Spleen (tissue), 11 donors: ENCODE measurements around the gene DAAM2. TPM values are rescaled to one million over a fixed set of nuclear protein-coding genes. Genes with fewer than 3 reads are reported as not detected.
A peak's percentile ranks its signal among the peaks of the same experiment; 100 is the strongest.

ENCODE experiments used
- DNase-seq: peaks from one replicate; pipeline ENCODE4 v3.0.0-alpha.2; 2020
- H3K27ac ChIP-seq, 8 donors: fragments of 200-600 bp; sonication (generic) in 7 of 8; 1 replicate in 4 of 8; 2 replicates in 4 of 8; pipeline versions ENCODE4 v1.5.0 to v1.8.0; 2016 to 2021; ENCODE audit warnings: inconsistent platforms in 4 of 8, mild to moderate bottlenecking in 4 of 8, moderate library complexity in 1 of 8
- H3K27me3 ChIP-seq, 7 donors: fragments of 200-600 bp; sonication (generic) in 6 of 7; replicated peaks in 1 of 7; 1 replicate in 4 of 7; 2 replicates in 3 of 7; pipeline versions ENCODE4 v1.5.0 to v1.8.0; 2016 to 2021; ENCODE audit warnings: inconsistent platforms in 3 of 7, mild to moderate bottlenecking in 1 of 7
- H3K36me3 ChIP-seq, 6 donors: fragments of 200-600 bp; sonication (generic) in 5 of 6; 1 replicate in 4 of 6; 2 replicates in 2 of 6; pipeline versions ENCODE4 v1.5.0 to v1.8.0; 2016 to 2021; ENCODE audit warnings: inconsistent platforms in 2 of 6
- H3K4me1 ChIP-seq, 6 donors: fragments of 200-600 bp; sonication (generic) in 5 of 6; 1 replicate in 3 of 6; 2 replicates in 3 of 6; pipeline versions ENCODE4 v1.5.0 to v1.8.0; 2016 to 2021; ENCODE audit warnings: inconsistent platforms in 3 of 6
- H3K4me3 ChIP-seq, 8 donors: fragments of 200-600 bp; sonication (generic) in 7 of 8; 1 replicate in 4 of 8; 2 replicates in 4 of 8; pipeline versions ENCODE4 v1.5.0 to v1.8.0; 2016 to 2021; ENCODE audit warnings: inconsistent platforms in 4 of 8, mild to moderate bottlenecking in 4 of 8, moderate library complexity in 2 of 8
- H3K9me3 ChIP-seq, 8 donors: fragments of 200-600 bp; sonication (generic) in 7 of 8; 1 replicate in 4 of 8; 2 replicates in 4 of 8; pipeline versions ENCODE4 v1.5.0 to v1.8.0; 2016 to 2021; ENCODE audit warnings: inconsistent platforms in 4 of 8
- POLR2A ChIP-seq, 3 donors: fragments of 450-650 bp; IDR thresholded peaks; one replicate each; pipeline ENCODE4 v1.5.1; 2017; ENCODE audit warnings: antibody characterized with exemption in 3 of 3, mild to moderate bottlenecking in 1 of 3
- POLR2AphosphoS5 ChIP-seq, 3 donors: sonication (generic); formaldehyde crosslinking; IDR thresholded peaks; one replicate each; pipeline ENCODE4 v1.5.1; 2017; ENCODE audit warnings: antibody characterized with exemption in 3 of 3
- WGBS, 5 donors: extraction: QIAGEN DNeasy Blood & Tissue Kit in 3 of 5; methylation state at CpG; one replicate each; pipeline versions ENCODE4 v1.1.5 to v1.1.7; 2013 to 2018; 5-methylcytosine and 5-hydroxymethylcytosine counted together
- intact Hi-C: fragments of 100-400 bp; cut with DNase I; formaldehyde crosslinking; loops from one replicate; pipeline ENCODE4 v1.15.0; 2023; ENCODE audit warnings: low total_unique reads
- polyA plus RNA-seq, 3 donors: library from polyadenylated mRNA; stranded (reverse); fragments of 200-250 nt; gene quantifications; one replicate each; pipeline ENCODE4 v1.2.1, GENCODE V29; 2013
- total RNA-seq, 7 donors: library from RNA; depleted of rRNA in 3 of 7; stranded (reverse); fragments of >200 nt in 3 of 7; fragmentation: NEBNext Ultra II Directional in 4 of 7; extraction: Animal tissue kit (Norgen Biotek cat#: 25700) in 4 of 7; gene quantifications; one replicate each; pipeline versions ENCODE4 v1.1.0 to v1.2.1, GENCODE V29; 2016 to 2021
- TF ChIP-seq, protein P1 (sequence below), 11 experiments: fragments of 200-600 bp in 7 of 11; fragments of 450-650 bp in 4 of 11; sonication (generic) in 4 of 11; IDR thresholded peaks in 8 of 11; conservative IDR thresholded peaks in 3 of 11; 1 replicate in 7 of 11; 2 replicates in 4 of 11; pipeline versions ENCODE4 v1.4.0 to v1.8.0; 2016 to 2021; ENCODE audit warnings: antibody characterized with exemption in 11 of 11, inconsistent platforms in 4 of 11, mild to moderate bottlenecking in 1 of 11
- donor health status: healthy with polysubstance abuse.
- donor health status: DM: no; HTN: no; CAD: no; lungs with moderate emphysema.
- donor health status: DM: no; HTN: no; CAD: no.
- donor health status: Bipolar disorder and iron deficiency.
- donor health status: healthy.
- donor health status: DM: no; HTN: no; CAD: no.
- donor health status: DM: yes; HTN: yes; CAD: no.

Gene DAAM2
- total and polyA plus RNA-seq, 10 donors, result 6.0 to 115 (median 73.8) TPM

DNA sequence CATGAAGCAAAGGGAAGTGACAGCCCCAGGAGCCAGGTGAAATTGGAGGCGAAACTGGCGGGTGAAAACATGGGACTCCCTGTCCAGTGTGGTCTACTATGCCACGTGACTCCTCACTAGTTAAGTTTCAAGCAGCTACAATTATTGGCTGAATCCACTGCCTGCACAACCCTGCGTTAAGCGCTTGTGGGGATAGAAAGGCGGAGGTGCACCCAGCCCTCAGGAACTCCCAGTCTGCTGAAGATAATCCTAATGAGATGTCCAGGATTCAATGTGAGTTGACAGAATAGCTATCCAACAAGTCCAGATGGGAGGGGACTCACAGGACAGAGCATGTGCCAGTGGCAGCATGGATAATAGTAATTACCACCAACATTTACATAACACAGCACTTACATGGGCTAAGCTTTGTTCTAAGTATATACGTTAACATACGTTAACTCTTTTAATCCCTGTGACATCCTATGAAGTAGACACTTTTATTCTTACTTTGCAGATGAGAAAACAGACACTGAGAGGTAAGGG lies 140.3 kb downstream of the DAAM2 start:
- TF ChIP-seq POLR2A (IDR thresholded peaks at IDR 0.05) (no peak), POLR2AphosphoS5 (IDR thresholded peaks at IDR 0.05) (no peak)
- TF ChIP-seq, protein P1, sequence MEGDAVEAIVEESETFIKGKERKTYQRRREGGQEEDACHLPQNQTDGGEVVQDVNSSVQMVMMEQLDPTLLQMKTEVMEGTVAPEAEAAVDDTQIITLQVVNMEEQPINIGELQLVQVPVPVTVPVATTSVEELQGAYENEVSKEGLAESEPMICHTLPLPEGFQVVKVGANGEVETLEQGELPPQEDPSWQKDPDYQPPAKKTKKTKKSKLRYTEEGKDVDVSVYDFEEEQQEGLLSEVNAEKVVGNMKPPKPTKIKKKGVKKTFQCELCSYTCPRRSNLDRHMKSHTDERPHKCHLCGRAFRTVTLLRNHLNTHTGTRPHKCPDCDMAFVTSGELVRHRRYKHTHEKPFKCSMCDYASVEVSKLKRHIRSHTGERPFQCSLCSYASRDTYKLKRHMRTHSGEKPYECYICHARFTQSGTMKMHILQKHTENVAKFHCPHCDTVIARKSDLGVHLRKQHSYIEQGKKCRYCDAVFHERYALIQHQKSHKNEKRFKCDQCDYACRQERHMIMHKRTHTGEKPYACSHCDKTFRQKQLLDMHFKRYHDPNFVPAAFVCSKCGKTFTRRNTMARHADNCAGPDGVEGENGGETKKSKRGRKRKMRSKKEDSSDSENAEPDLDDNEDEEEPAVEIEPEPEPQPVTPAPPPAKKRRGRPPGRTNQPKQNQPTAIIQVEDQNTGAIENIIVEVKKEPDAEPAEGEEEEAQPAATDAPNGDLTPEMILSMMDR (IDR thresholded peaks at IDR 0.05 in 8 of 11, conservative IDR thresholded peaks at IDR 0.05 in 3 of 11), result no peak
- no peak for DNase-seq
- 83 to 97% (median 91%) methylated on average over 8 of the region's 8 CpGs for WGBS, 5 donors
- intact Hi-C loops, result no loop called here
- Histone ChIP-seq H3K9me3 (no peaks in the 10 kb centered on the region), H3K27me3 (peaks cover 0 to 39% (median 0%) of the 10 kb centered on the region in 7 donors), H3K27ac (no peak overlapping the region), H3K36me3 (no peaks in the 10 kb centered on the region), H3K4me1 (peaks cover 0 to 19% (median 3%) of the 10 kb centered on the region in 6 donors), H3K4me3 (no peak overlapping the region)

DNA sequence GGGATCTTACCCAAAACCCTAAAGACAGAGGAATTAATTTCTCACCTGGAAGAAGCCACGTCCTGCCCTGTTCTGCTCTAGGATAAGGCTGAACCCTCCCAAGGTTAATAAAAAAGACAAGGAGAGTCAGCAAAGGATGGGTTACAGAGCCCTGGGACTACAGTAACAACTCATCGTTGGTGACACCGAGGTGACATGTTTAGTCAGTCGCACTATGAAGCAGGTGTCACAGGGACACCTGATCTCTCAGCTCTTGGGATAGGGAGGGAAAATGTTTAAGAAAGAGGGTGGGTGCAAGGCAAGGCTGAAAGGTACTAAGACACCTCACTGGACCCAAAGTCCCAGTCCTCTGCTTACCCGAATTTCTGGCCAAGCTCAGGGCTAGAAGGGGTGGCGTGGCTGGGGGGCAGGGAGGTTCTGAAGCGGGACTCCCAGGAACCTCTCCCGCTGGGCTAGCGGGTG lies 141.5 kb downstream of the DAAM2 start:
- Histone ChIP-seq H3K36me3 (no peaks in the 10 kb centered on the region), H3K9me3 (no peaks in the 10 kb centered on the region), H3K4me1 (peaks cover 0 to 19% (median 3%) of the 10 kb centered on the region in 6 donors), H3K4me3 (peak overlapping the region; percentile 42 to 73 (median 52)), H3K27me3 (peaks cover 0 to 40% (median 0%) of the 10 kb centered on the region in 7 donors), H3K27ac (peak overlapping the region in 7 of 8 donors; percentile 12 to 75 (median 52))
- TF ChIP-seq, protein P1 (IDR thresholded peaks at IDR 0.05 in 8 of 11, conservative IDR thresholded peaks at IDR 0.05 in 3 of 11), result no peak
- TF ChIP-seq POLR2AphosphoS5 (IDR thresholded peaks at IDR 0.05), result no peak
- TF ChIP-seq POLR2A (IDR thresholded peaks at IDR 0.05), result no peak
- no peak for DNase-seq
- WGBS, 5 donors, result 23 to 39% (median 35%) methylated on average over 9 of the region's 9 CpGs
- intact Hi-C loops, result no loop called here

DNA sequence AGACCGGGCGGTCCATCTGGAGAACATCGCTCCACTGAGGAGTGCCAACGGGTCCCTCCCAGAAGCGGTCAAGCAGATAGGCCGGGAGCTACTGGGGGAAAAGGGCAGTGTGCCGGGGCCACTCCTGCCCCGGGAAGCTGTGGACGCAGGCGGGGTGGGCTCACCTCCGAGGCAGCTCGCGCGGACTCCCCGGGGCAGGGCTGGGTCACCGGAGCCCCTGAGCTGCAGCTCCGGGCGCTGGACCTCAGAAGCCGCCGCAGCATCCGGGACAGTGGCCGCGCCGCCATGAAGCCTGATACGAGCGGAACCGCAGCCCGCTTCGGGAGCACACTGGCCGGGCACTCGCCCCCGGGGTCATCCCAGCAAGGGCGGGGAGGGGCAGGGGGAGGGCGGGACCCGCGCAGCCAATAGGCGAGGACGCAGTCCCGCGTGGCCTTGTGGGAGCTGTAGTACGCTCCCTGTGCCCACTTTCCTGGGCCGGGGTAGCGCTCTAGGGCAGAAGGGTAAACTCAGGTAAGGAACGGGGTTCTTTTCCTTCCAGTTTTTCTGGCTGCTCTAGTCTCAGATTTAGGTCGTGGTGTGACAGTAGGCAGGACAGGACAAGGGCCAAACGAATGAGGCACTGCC lies 142.1 kb downstream of the DAAM2 start, which contains the start of gene MOCS1:
Gene MOCS1 (minus strand): TSS at position 332 of the 627 bp plus-strand sequence. CDS start 45 bp downstream, at position 287.
- peak; percentile 88 for DNase-seq
- peaks cover 0 to 36% (median 0%) of the 10 kb centered on the region in 7 donors for H3K27me3 ChIP-seq
- H3K4me1 ChIP-seq, result peaks cover 0 to 19% (median 3%) of the 10 kb centered on the region in 6 donors
- H3K4me3 ChIP-seq, result peak within 1 kb of the TSS; percentile 42 to 73 (median 52)
- intact Hi-C loops, result no loop called here
- WGBS, 5 donors, result 4 to 14% (median 7%) methylated on average over 17 to 46 of the region's 46 CpGs
- H3K27ac ChIP-seq, result peak within 1 kb of the TSS; percentile 12 to 75 (median 48)
- no peaks in the 10 kb centered on the region for H3K9me3 ChIP-seq
- TF ChIP-seq, protein P1 (IDR thresholded peaks at IDR 0.05 in 8 of 11, conservative IDR thresholded peaks at IDR 0.05 in 3 of 11), result no peak
- TF ChIP-seq POLR2A (IDR thresholded peaks at IDR 0.05) (peak in 1 of 3 donors; percentile 12), POLR2AphosphoS5 (IDR thresholded peaks at IDR 0.05) (peak; percentile 73 to 86 (median 84))
- H3K36me3 ChIP-seq, result no peaks in the 10 kb centered on the region

DNA sequence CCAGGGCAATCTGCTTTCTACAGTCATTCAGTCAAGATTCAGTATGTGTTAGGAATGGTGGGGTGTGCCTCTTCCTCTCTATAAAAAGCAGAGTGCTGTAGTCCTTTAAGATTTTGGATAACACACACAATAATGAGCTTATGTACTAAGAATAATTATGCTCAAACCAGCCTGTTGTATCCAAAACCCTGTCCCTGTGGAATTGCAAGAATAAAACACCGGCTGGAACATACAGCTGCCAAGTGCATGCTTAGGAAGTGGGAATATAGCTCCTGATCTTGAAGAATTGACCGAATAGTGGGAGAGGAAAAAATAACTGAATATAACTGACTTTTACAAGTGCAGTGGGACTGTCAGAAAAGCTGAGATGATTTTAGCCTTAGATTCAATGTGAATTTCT lies 143.1 kb downstream of the DAAM2 start:
- Histone ChIP-seq H3K27me3 (peaks cover 0 to 36% (median 0%) of the 10 kb centered on the region in 7 donors), H3K9me3 (no peaks in the 10 kb centered on the region), H3K36me3 (no peaks in the 10 kb centered on the region), H3K4me1 (peaks cover 0 to 19% (median 3%) of the 10 kb centered on the region in 6 donors), H3K27ac (no peak overlapping the region), H3K4me3 (no peak overlapping the region)
- TF ChIP-seq POLR2AphosphoS5 (IDR thresholded peaks at IDR 0.05), result no peak
- no peak for TF ChIP-seq POLR2A (IDR thresholded peaks at IDR 0.05)
- TF ChIP-seq, protein P1 (IDR thresholded peaks at IDR 0.05 in 8 of 11, conservative IDR thresholded peaks at IDR 0.05 in 3 of 11), result no peak
- DNase-seq, result no peak
- intact Hi-C loops, result no loop called here
- WGBS, 5 donors, result 81 to 92% (median 87%) methylated on average over 2 of the region's 2 CpGs
